Measurements from ENCODE around the gene CHST3.
"Not testable (repeated sequence)": the region's sequence is repeated elsewhere in the genome, so short reads cannot be mapped to it uniquely, and the experiment has no call there.

Gene CHST3

GRCh38 chr10:71970869-71971268 lies 6.7 kb downstream of the CHST3 start:
- Histone ChIP-seq H3K27me3 (ENCODE audit: control insufficient read depth, insufficient read depth, low read length) (no peaks in the 10 kb centered on the region), H3K9ac (ENCODE audit: low read length) (peak overlapping the region; percentile 11), H3K4me3 (ENCODE audit: low read length) (no peak overlapping the region), H3K27ac (ENCODE audit: low read depth, low read length) (peak overlapping the region; percentile 1), H3K4me1 (ENCODE audit: control insufficient read depth, insufficient read depth, low read length) (peaks cover 29% of the 10 kb centered on the region), H3K36me3 (ENCODE audit: control insufficient read depth, insufficient read depth, low read length) (peaks cover 6% of the 10 kb centered on the region)

GRCh38 chr10:71971311-71971731 lies 7.1 kb downstream of the CHST3 start:
- peak overlapping the region; percentile 11 for H3K9ac ChIP-seq (ENCODE audit: low read length)
- peaks cover 29% of the 10 kb centered on the region for H3K4me1 ChIP-seq (ENCODE audit: control insufficient read depth, insufficient read depth, low read length)

DNA sequence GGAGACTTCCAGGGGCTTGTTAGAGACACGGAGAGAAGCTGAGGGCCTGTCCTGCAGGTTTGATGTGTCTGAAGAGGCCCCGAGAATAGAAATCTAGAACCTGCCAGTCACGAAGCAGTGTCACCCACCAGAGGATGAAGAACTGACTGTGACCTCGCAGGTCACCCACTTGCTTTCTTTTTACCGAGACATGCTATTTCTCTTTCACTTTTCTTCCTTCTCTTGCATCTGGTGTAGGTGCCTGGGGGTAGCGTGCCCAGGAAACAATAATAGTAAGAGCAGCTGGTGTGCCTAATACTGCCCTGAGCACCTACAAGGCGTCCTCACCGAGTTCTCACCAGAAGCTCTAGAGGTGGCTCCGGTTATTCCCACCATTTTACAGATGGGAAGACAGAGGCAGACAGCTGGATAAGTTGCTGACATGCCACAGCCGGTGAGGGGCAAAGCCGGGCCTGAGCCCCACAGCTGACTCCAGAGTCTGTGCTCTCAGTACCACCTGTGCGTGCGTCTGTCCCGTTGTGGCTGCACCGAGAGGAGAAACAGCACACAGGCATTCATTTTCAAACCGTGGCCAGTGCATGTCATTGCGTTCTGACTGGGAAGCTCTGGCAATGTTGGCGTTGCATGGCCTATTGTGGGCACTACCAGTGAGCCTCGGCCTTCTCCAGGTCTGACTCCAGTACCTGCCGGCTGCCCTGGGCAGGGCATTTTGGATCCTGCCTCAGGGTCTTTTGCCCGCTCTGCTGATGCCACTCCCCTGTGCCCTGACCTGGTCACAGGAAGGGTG lies 7.8 kb downstream of the CHST3 start:
- Histone ChIP-seq H3K4me1 (ENCODE audit: control insufficient read depth, insufficient read depth, low read length) (peaks cover 31% of the 10 kb centered on the region), H3K4me3 (ENCODE audit: low read length) (no peak overlapping the region), H3K27ac (ENCODE audit: low read depth, low read length) (no peak overlapping the region), H3K27me3 (ENCODE audit: control insufficient read depth, insufficient read depth, low read length) (no peaks in the 10 kb centered on the region), H3K9ac (ENCODE audit: low read length) (no peak overlapping the region), H3K36me3 (ENCODE audit: control insufficient read depth, insufficient read depth, low read length) (peaks cover 6% of the 10 kb centered on the region)

More at GRCh38 chr10:71971311-71971731, 7.1 kb downstream of the CHST3 start:
- peaks cover 6% of the 10 kb centered on the region for H3K36me3 ChIP-seq (ENCODE audit: control insufficient read depth, insufficient read depth, low read length)
- no peak overlapping the region for H3K4me3 ChIP-seq (ENCODE audit: low read length)
- no peaks in the 10 kb centered on the region for H3K27me3 ChIP-seq (ENCODE audit: control insufficient read depth, insufficient read depth, low read length)
- no peak overlapping the region for H3K27ac ChIP-seq (ENCODE audit: low read depth, low read length)

DNA sequence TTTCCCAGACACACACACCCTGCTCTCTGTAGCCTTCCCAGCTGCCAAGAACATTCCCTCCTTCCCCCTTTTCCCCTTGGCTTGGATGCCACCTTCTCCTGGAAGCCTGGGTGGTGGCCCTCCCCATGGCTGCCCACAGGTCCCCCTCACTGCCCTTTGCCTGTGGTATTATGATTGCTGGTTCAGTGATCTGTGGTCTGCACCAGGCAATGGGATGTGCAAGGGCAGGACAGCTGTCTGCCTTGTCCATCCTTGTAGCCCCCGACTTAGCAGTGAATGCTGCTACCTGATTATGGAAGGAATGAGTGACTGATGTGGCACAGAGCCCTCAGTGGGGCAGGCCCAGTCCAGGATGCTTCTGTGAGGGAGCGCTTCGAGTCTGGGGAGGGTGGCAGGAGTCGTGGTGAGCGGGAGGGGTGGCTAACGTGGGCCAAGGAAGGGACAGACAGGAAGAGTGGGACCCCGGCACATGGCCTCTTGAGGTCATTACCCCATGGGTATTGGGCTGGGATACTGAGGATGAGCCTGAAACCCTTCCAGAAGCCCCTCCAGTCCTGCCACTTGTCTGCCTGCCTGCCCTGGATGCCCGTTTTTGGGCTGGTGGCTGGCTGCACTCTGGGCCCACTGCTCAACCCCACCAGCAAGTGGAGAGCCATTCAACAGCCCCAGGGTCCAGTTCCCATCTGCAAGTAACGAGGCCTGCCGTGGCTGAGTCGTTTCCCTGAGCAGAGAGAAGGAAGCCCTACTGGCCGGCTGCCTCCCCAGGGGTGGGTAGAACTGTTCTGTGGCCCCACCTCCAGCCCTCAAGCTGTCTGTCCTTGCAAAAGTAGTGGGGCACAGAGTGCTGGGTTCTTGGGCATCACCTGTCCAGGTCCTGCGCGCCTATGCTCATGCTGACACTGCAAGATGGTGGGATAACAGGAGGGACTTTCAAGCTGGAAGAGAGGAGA lies 8.8 kb downstream of the CHST3 start:
- Histone ChIP-seq H3K4me1 (ENCODE audit: control insufficient read depth, insufficient read depth, low read length) (peaks cover 31% of the 10 kb centered on the region), H3K4me3 (ENCODE audit: low read length) (no peak overlapping the region), H3K27me3 (ENCODE audit: control insufficient read depth, insufficient read depth, low read length) (no peaks in the 10 kb centered on the region), H3K27ac (ENCODE audit: low read depth, low read length) (no peak overlapping the region), H3K36me3 (ENCODE audit: control insufficient read depth, insufficient read depth, low read length) (peaks cover 6% of the 10 kb centered on the region), H3K9ac (ENCODE audit: low read length) (no peak overlapping the region)

DNA sequence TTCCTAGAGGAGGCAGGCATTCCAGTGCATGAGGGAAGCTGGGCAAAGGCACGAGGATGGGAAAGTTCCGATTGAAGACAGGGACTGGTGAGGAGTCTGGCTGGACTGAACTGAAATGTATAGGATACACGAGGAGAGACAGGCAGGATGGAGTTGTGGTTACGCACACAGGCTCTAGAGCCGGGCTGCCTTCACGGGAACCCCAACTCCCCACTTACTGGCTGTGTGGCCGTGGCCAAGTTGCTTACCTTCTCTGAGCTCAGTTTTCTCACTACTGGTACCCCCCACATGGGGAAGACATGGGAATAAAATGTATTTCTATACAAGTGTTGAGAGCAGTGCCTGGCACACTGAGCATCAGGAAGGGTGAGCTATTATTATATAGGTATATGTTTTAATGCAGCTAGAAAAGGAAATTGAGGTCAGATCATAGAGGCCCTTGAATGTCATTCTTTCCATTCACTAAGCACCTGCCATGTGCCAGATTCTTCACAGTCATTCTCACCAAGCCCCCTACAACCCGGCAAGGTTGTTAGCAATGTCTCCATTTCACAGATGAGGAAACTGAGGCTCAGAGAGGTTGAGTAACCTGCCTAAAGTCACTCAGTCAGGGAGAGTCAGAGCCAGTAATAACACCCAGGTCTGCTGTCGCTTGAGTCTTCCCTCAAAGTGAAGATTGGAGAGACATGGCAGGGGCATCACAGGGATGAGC lies 9.7 kb downstream of the CHST3 start:
- H3K4me3 ChIP-seq (ENCODE audit: low read length), result no peak overlapping the region
- H3K27ac ChIP-seq (ENCODE audit: low read depth, low read length), result peak overlapping the region; percentile 82
- no peak overlapping the region for H3K9ac ChIP-seq (ENCODE audit: low read length)
- no peaks in the 10 kb centered on the region for H3K27me3 ChIP-seq (ENCODE audit: control insufficient read depth, insufficient read depth, low read length)
- H3K36me3 ChIP-seq (ENCODE audit: control insufficient read depth, insufficient read depth, low read length), result peaks cover 6% of the 10 kb centered on the region
- peaks cover 31% of the 10 kb centered on the region for H3K4me1 ChIP-seq (ENCODE audit: control insufficient read depth, insufficient read depth, low read length)

- no peak overlapping the region for H3K9ac ChIP-seq (ENCODE audit: low read length)
- no peak overlapping the region for H3K4me3 ChIP-seq (ENCODE audit: low read length)
- H3K36me3 ChIP-seq (ENCODE audit: control insufficient read depth, insufficient read depth, low read length), result peaks cover 6% of the 10 kb centered on the region
- H3K27me3 ChIP-seq (ENCODE audit: control insufficient read depth, insufficient read depth, low read length), result no peaks in the 10 kb centered on the region
- peaks cover 37% of the 10 kb centered on the region for H3K4me1 ChIP-seq (ENCODE audit: control insufficient read depth, insufficient read depth, low read length)
- H3K27ac ChIP-seq (ENCODE audit: low read depth, low read length), result peak overlapping the region; percentile 82
Measured at GRCh38 chr10:71974489-71975021, 10.4 kb downstream of the CHST3 start.

DNA sequence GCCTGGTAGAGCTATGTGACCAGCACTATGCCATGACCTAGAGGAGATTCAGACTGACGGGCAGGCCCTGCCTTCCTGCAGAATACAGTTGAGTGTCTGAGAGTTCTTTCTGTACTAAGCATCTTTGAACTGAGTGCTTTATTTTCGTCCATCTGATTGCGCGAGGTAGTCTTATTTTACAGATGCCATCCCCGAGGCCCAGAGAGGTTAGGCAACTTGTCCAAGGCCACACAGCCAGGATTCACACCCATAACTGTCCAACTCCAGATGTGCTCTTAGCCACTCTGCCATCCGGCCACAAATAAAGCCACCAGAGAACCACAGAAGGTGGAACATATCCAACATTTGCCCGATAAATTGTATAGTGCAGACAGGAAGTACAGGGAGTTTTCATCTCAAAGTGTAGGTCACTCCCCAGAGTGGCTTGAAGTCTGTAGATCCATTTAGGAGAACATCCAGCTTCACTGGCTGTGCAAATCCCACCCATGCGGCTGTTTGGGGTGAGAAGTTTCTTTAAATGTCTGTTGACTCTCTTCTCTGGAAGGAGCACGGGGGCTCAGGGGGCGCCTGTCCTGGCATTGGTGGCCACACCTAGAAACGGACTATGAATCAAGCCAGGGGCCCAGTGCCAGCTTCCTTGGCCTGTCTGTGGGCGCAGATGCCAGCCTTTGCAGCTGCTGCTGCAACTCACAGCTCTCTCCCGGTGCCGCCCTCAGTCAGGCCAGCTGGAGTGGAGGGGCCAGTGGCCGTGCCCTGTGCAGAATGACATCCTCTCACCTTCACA lies 11.1 kb downstream of the CHST3 start:
- H3K27me3 ChIP-seq (ENCODE audit: control insufficient read depth, insufficient read depth, low read length), result no peaks in the 10 kb centered on the region
- peaks cover 44% of the 10 kb centered on the region for H3K4me1 ChIP-seq (ENCODE audit: control insufficient read depth, insufficient read depth, low read length)
- peaks cover 6% of the 10 kb centered on the region for H3K36me3 ChIP-seq (ENCODE audit: control insufficient read depth, insufficient read depth, low read length)
- H3K9ac ChIP-seq (ENCODE audit: low read length), result no peak overlapping the region
- no peak overlapping the region for H3K4me3 ChIP-seq (ENCODE audit: low read length)
- H3K27ac ChIP-seq (ENCODE audit: low read depth, low read length), result peak overlapping the region; percentile 82

GRCh38 chr10:71975871-71976725 lies 11.9 kb downstream of the CHST3 start:
- no peaks in the 10 kb centered on the region for H3K27me3 ChIP-seq (ENCODE audit: control insufficient read depth, insufficient read depth, low read length)
- no peak overlapping the region for H3K9ac ChIP-seq (ENCODE audit: low read length)
- H3K4me1 ChIP-seq (ENCODE audit: control insufficient read depth, insufficient read depth, low read length), result peaks cover 51% of the 10 kb centered on the region
- H3K27ac ChIP-seq (ENCODE audit: low read depth, low read length), result peak overlapping the region; percentile 82
- peaks cover 6% of the 10 kb centered on the region for H3K36me3 ChIP-seq (ENCODE audit: control insufficient read depth, insufficient read depth, low read length)
- H3K4me3 ChIP-seq (ENCODE audit: low read length), result no peak overlapping the region

- not testable (repeated sequence) for H3K4me3 ChIP-seq (ENCODE audit: low read length); H3K9ac ChIP-seq (ENCODE audit: low read length); H3K27me3 ChIP-seq (ENCODE audit: control insufficient read depth, insufficient read depth, low read length); H3K36me3 ChIP-seq (ENCODE audit: control insufficient read depth, insufficient read depth, low read length)
- peak overlapping the region; percentile 47 for H3K27ac ChIP-seq (ENCODE audit: low read depth, low read length)
- peaks cover 62% of the 10 kb centered on the region for H3K4me1 ChIP-seq (ENCODE audit: control insufficient read depth, insufficient read depth, low read length)
Measured at GRCh38 chr10:71977614-71977903, 13.4 kb downstream of the CHST3 start.

- Histone ChIP-seq H3K36me3 (ENCODE audit: control insufficient read depth, insufficient read depth, low read length) (no peaks in the 10 kb centered on the region), H3K4me3 (ENCODE audit: low read length) (no peak overlapping the region), H3K9ac (ENCODE audit: low read length) (no peak overlapping the region), H3K4me1 (ENCODE audit: control insufficient read depth, insufficient read depth, low read length) (peaks cover 68% of the 10 kb centered on the region), H3K27me3 (ENCODE audit: control insufficient read depth, insufficient read depth, low read length) (no peaks in the 10 kb centered on the region), H3K27ac (ENCODE audit: low read depth, low read length) (peak overlapping the region; percentile 17)
Measured at GRCh38 chr10:71978476-71978875, 14.3 kb downstream of the CHST3 start.

All from rectal smooth muscle tissue (tissue), 1 donor.